ENCODE data around the gene TXK. TPM values are rescaled to one million over a fixed set of nuclear protein-coding genes. Genes with fewer than 3 reads are reported as not detected.

Gene TXK
- total RNA-seq, 1 experiment from 2014 or later, result 1.7 TPM

GRCh38 chr4:48103483-48104139 lies 30.4 kb downstream of the TXK start:
- ATAC-seq (no peak), DNase-seq (ENCODE audit: low read depth, low spot score) (no peak)
- H3K9me3 ChIP-seq (ENCODE audit: control insufficient read depth in 1 of 2, insufficient read depth in 1 of 2, low read depth in 1 of 2, low read length in 2 of 2), result no peaks in the 10 kb centered on the region
- no peaks in the 10 kb centered on the region for H3K9me2 ChIP-seq (ENCODE audit: insufficient read depth)
- peaks cover 0 to 2% of the 10 kb centered on the region in 2 experiments; a peak in 1 of 4 replicates for H3K4me1 ChIP-seq (ENCODE audit: control insufficient read depth in 1 of 2, insufficient read depth in 2 of 2, low read length in 2 of 2)
- intact Hi-C loops (cut with micrococcal nuclease), result no loop called here
- H3K9ac ChIP-seq (ENCODE audit: low read length), result no peak overlapping the region
- H3K27me3 ChIP-seq (ENCODE audit: insufficient read depth, low read length), result no peaks in the 10 kb centered on the region
- no peaks in the 10 kb centered on the region for H4K20me1 ChIP-seq (ENCODE audit: insufficient read depth)
- H3K36me3 ChIP-seq (ENCODE audit: control insufficient read depth in 1 of 2, insufficient read depth in 2 of 2, low read length in 2 of 2), result no peaks in the 10 kb centered on the region
- H3K4me3 ChIP-seq (replicated peaks in 1 of 2; ENCODE audit: low read depth in 1 of 2, low read length in 2 of 2), result no peak overlapping the region
- BruUV-seq (replicated peaks), result no TSS peak
- TF ChIP-seq TCF7L2 (IDR thresholded peaks at IDR 0.05; ENCODE audit: borderline replicate concordance, extremely low read depth, insufficient read depth, insufficient read length) (no peak), POLR2A (IDR thresholded peaks at IDR 0.05; ENCODE audit: borderline replicate concordance, extremely low read depth, insufficient read depth, insufficient read length) (no peak), EZH2 (IDR thresholded peaks at IDR 0.05) (no peak), REST (IDR thresholded peaks at IDR 0.05; ENCODE audit: low read depth) (no peak), EGR1 (IDR thresholded peaks at IDR 0.05; ENCODE audit: low read depth) (no peak), FOSL1 (IDR thresholded peaks at IDR 0.05; ENCODE audit: low read depth) (no peak), CBX3 (IDR thresholded peaks at IDR 0.05; ENCODE audit: low read depth) (no peak), CEBPB (IDR thresholded peaks at IDR 0.05; ENCODE audit: low read depth) (no peak), ZFX (IDR thresholded peaks at IDR 0.05) (no peak), ELF1 (IDR thresholded peaks at IDR 0.05; ENCODE audit: borderline replicate concordance, low read depth) (no peak), ZNF274 (IDR thresholded peaks at IDR 0.05; ENCODE audit: low read depth, low read length) (no peak), SRF (IDR thresholded peaks at IDR 0.05; ENCODE audit: low read depth) (no peak)
- ChIA-PET RAD21 (ENCODE audit: low non-redundant PET in 1 of 2, low total read pairs in 2 of 2, uncharacterized antibody in 2 of 2, unreplicated experiment in 2 of 2) (no interaction called here), POLR2A (no interaction called here), CTCF (no interaction called here)
- H3K4me2 ChIP-seq (ENCODE audit: low read length), result no peak overlapping the region
- H2AFZ ChIP-seq (ENCODE audit: low read depth, low read length, poor library complexity, severe bottlenecking), result no peak overlapping the region
- no peaks in the 10 kb centered on the region for H3K79me2 ChIP-seq (ENCODE audit: insufficient read depth, low read length)
- H3K27ac ChIP-seq (ENCODE audit: low read depth, low read length), result no peak overlapping the region

Data from HCT116 (cell line).